HG03025 (cell line): Measurements from ENCODE around the gene BMP3.

Experiments
- ATAC-seq: cut with Tn5 transposase; IDR thresholded peaks from one replicate; pipeline ENCODE4 v1.9.1; 2021; ENCODE audit warnings: mild to moderate bottlenecking, moderate library complexity; ENCODE audit not compliant: unreplicated experiment, low FRiP score

Gene BMP3

DNA sequence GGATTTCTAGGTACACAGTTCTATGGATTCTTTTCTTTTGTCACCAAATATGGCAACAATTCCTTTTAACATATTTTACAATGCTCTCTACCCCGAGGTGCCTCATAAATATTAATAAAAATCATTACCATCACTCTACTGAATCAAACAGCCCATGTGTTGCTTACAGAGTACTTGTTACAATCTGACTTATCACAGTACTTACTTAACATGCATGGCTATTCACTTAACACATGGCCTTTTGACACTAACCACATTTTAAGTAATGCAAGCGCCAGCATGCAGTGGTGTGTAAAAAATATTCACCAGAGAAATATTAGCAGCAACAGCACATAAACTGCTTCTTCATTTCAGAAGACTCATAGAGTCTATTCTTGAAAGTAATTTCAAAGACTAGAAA, 64.9 kb downstream of the BMP3 start:
- ATAC-seq: no peak

DNA sequence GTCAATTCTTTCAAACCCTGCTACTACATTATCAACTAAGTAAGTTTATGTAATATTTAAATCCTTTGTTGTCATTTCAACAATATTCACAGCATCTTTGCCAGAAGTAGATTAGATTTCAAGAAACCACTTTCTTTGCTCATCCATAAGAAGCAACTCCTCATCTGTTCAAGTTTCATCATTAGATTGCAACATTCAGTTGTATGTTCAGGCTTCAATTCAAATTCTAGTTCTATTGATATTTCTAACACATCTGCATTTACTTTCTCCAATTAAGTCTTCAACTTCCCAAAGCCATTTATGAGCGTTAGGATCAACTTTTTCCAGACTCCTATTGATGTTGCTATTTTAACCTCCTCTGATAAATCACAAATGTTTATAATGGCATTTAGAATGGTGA, 66.1 kb downstream of the BMP3 start:
- ATAC-seq: no peak

DNA sequence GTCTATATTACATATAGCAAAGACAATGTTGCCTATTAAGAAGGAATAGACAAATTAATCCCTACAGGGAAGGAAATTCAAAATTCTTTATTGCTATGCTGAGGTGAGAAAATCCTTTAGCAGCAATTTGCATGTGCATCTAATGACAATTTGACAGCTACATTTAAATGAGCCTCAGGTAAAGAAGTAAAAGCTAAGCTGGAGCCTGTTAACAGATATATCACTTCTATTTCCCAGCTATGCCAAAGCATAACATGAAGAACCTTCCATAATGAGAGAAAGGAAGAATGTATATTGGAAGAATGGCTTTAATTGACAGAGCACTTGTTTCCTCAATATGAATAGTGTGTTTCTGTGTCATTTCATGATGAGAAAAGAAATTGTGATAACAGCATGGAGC, 71.6 kb downstream of the BMP3 start:
- no peak for ATAC-seq

DNA sequence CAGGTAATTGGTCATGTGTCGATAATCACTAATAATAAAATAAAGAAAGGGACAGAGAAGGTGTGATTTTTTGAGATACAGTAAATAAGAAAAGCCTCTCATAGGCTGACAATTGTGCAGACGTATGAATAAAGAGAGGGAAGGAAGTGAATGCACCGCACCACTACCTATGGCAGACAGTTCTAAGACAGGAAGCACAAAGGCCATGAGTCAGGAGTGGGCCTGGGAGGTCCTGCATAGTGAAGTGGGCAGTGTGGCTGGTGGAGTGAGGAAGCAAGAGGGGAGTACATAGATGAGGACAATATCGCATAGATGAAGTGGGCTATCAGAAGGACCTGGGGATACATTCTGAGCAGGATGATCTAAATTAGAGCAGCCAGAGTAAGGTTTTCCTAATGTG, 75.6 kb downstream of the BMP3 start:
- ATAC-seq: no peak
